ENCODE data around the gene HSPA4. TPM values are rescaled to one million over a fixed set of nuclear protein-coding genes. Genes with fewer than 3 reads are reported as not detected.
"Not testable (repeated sequence)": the region's sequence is repeated elsewhere in the genome, so short reads cannot be mapped to it uniquely, and the experiment has no call there.

Gene HSPA4
- total RNA-seq (100 to 1,000 TPM; 108 to 154 (median 130) TPM), polyA plus RNA-seq (10 to 100 TPM; 41.2 to 86.8 (median 50.6) TPM)
- long read RNA-seq, donor 1, full-length matches to known transcripts: 98 of 118 reads
- long read RNA-seq, donor 1, partial matches to known transcripts: 12 of 118 reads
- long read RNA-seq, donor 1, other reads (novel, unspliced or antisense): 8 of 118 reads
- long read RNA-seq, donor 2, full-length matches to known transcripts: 142 of 172 reads
- long read RNA-seq, donor 2, partial matches to known transcripts: 14 of 172 reads
- long read RNA-seq, donor 2, other reads (novel, unspliced or antisense): 16 of 172 reads

DNA sequence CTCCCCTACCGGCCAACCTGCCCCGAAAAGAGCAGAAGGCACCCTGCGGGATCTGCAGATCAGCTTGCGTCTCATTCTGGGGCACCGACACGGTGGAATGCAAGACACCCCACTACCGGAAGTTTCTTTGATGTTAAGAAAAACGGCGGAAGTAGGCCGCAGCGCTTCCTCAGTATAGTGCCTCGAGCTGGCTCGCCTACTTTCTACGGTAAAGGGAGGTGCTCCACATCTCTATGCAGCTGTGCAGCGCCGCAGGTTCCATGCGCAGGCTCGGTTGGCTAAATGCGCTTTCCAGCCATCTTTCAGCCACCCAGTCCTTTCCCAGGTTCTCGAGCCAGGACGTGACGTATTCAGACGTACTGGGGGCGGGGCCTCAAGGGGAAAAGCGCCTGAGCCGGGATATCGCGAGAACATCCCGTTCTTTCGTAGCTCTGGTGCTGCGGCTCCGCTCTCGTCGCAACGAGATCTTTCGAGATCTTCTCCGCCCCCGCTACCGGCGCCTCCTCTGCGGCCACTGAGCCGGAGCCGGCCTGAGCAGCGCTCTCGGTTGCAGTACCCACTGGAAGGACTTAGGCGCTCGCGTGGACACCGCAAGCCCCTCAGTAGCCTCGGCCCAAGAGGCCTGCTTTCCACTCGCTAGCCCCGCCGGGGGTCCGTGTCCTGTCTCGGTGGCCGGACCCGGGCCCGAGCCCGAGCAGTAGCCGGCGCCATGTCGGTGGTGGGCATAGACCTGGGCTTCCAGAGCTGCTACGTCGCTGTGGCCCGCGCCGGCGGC lies at the start of gene HSPA4:
Gene HSPA4 (plus strand): TSS at position 472 of the 775 bp plus-strand sequence. CDS start 238 bp downstream, at position 710.
- H3K36me3 ChIP-seq (ENCODE audit: insufficient read depth in 1 of 2, low read depth in 1 of 2): no peaks in the 10 kb centered on the region
- H3K4me1 ChIP-seq: peaks cover 39% of the 10 kb centered on the region
- intact Hi-C loops (cut with DNase I): loop anchor here in 1 of 2 donors (5.0 kb wide), 1 partner anchor 89 kb away; the partner anchor contains the start of gene AFF4
- H3K27me3 ChIP-seq (ENCODE audit: insufficient read depth in 3 of 3, low read length in 2 of 3): no peaks in the 10 kb centered on the region
- 0 to 1% (median 0%) methylated on average over 63 to 68 of the region's 68 CpGs for WGBS, 3 donors
- TF ChIP-seq, protein P1, sequence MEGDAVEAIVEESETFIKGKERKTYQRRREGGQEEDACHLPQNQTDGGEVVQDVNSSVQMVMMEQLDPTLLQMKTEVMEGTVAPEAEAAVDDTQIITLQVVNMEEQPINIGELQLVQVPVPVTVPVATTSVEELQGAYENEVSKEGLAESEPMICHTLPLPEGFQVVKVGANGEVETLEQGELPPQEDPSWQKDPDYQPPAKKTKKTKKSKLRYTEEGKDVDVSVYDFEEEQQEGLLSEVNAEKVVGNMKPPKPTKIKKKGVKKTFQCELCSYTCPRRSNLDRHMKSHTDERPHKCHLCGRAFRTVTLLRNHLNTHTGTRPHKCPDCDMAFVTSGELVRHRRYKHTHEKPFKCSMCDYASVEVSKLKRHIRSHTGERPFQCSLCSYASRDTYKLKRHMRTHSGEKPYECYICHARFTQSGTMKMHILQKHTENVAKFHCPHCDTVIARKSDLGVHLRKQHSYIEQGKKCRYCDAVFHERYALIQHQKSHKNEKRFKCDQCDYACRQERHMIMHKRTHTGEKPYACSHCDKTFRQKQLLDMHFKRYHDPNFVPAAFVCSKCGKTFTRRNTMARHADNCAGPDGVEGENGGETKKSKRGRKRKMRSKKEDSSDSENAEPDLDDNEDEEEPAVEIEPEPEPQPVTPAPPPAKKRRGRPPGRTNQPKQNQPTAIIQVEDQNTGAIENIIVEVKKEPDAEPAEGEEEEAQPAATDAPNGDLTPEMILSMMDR (IDR thresholded peaks at IDR 0.05): no peak
- H3K9me3 ChIP-seq: no peaks in the 10 kb centered on the region
- peak within 1 kb of the TSS; percentile 98 for H3K4me3 ChIP-seq
- H3K27ac ChIP-seq: peak within 1 kb of the TSS; percentile 100
- DNase-seq (peak; percentile 97 to 98), ATAC-seq (peak; percentile 91 to 92 (median 92))

DNA sequence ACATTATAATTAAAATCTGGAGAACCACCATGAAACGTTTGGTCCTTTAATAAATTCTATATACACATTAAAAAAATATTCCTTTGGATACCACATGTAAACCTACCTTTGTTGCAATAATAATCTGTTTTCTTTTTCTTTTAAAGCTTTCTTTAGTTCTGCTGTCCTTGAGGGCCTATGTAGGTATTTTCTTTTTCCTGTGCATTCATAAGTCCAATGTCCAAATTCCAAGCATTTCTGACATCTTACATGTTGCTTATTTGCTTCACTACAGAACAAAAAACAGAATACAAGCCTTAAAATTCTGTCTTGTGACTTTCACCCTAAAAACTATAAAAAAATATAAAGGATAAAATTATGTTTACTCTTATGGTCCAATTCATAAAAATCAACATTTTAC lies 45.2 kb upstream of the HSPA4 start:
- WGBS, 3 donors: 67 to 81% (median 80%) methylated on average over 1 of the region's 1 CpG
- no peaks in the 10 kb centered on the region for H3K9me3 ChIP-seq
- H3K27ac ChIP-seq: no peak overlapping the region
- no peaks in the 10 kb centered on the region for H3K4me1 ChIP-seq
- intact Hi-C loops (cut with DNase I): no loop called here
- H3K4me3 ChIP-seq: no peak overlapping the region
- no peak for DNase-seq
- ATAC-seq: no peak
- no peaks in the 10 kb centered on the region for H3K27me3 ChIP-seq (ENCODE audit: insufficient read depth in 3 of 3, low read length in 2 of 3)
- H3K36me3 ChIP-seq (ENCODE audit: insufficient read depth in 1 of 2, low read depth in 1 of 2): peaks cover 4 to 61% of the 10 kb centered on the region in 2 donors
- TF ChIP-seq, protein P1 (IDR thresholded peaks at IDR 0.05): no peak

DNA sequence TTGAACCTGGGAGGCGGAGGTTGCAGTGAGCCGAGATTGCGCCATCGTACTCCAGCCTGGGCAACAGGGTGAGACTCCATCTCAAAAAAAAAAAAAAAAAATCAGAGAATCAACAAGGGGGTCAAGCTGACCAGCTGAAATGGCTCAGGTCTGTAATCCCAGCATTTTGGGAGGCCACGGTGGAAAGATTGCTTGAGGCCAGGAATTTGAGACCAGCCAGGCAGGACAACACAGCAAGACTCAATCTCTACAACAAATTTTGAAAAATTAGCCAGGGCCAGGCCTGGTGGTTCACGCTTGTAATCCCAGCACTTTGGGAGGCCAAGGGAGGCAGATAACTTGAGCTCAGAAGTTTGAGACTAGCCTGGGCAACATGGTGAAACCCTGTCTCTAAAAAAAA lies 43.4 kb upstream of the HSPA4 start:
- H3K27ac ChIP-seq; H3K9me3 ChIP-seq; H3K4me1 ChIP-seq; ATAC-seq; DNase-seq; intact Hi-C loops (cut with DNase I); H3K27me3 ChIP-seq (ENCODE audit: insufficient read depth in 3 of 3, low read length in 2 of 3); H3K4me3 ChIP-seq: not testable (repeated sequence)
- WGBS, 3 donors: 81 to 98% (median 82%) methylated on average over 5 to 6 of the region's 6 CpGs
- H3K36me3 ChIP-seq (ENCODE audit: insufficient read depth in 1 of 2, low read depth in 1 of 2): peaks cover 4 to 44% of the 10 kb centered on the region in 2 donors

DNA sequence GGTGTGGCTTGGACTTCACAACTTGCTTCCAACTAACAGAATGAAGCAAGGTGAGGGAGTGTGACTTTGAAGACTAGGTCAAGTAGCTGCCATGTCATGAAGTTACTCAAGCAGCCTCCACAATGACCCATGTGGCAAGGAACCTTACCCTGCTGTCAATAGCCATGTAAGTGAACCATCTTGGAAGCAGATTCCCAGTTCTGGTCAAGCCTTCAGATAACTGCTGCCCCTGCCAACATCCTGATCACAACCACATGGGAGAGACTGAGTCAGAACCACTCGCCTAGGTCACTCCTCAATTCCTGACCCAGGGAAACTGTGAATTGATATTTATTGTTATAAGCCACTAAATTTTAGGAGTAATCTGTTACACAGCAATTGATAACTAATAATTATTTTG lies 36.3 kb upstream of the HSPA4 start:
- DNase-seq (no peak), ATAC-seq (no peak)
- Histone ChIP-seq H3K4me1 (no peaks in the 10 kb centered on the region), H3K27me3 (ENCODE audit: insufficient read depth in 3 of 3, low read length in 2 of 3) (no peaks in the 10 kb centered on the region), H3K4me3 (no peak overlapping the region), H3K36me3 (ENCODE audit: insufficient read depth in 1 of 2, low read depth in 1 of 2) (peaks cover 0 to 36% of the 10 kb centered on the region in 2 donors), H3K27ac (no peak overlapping the region), H3K9me3 (no peaks in the 10 kb centered on the region)
- intact Hi-C loops (cut with DNase I): no loop called here
- 88 to 97% (median 90%) methylated on average over 1 of the region's 1 CpG for WGBS, 3 donors
- TF ChIP-seq, protein P1 (IDR thresholded peaks at IDR 0.05): no peak

DNA sequence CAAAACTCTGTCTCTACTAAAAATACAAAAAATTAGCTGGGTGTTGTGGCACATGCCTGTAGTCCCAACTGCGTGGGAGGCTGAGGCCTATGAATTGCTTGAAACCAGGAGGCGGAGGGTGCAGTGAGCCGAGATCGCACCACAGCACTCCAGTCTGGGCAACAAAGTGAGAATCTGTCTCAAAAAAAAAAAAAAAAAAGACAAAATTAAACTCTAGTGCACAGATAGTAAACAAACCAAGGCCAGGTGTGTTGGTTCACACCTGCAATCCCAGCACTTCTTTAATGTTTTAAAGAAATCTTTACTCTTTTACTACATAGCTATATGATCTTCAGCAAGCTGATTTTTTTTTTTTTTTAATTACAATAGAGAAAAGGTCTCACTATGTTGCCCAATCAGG lies 33.8 kb upstream of the HSPA4 start:
- Histone ChIP-seq H3K36me3 (ENCODE audit: insufficient read depth in 1 of 2, low read depth in 1 of 2) (peaks cover 0 to 47% of the 10 kb centered on the region in 2 donors), H3K4me1 (no peaks in the 10 kb centered on the region), H3K27me3 (ENCODE audit: insufficient read depth in 3 of 3, low read length in 2 of 3) (no peaks in the 10 kb centered on the region), H3K27ac (no peak overlapping the region), H3K4me3 (no peak overlapping the region), H3K9me3 (no peaks in the 10 kb centered on the region)
- ATAC-seq: no peak
- 71 to 85% (median 80%) methylated on average over 4 of the region's 4 CpGs for WGBS, 3 donors
- DNase-seq: no peak
- TF ChIP-seq, protein P1 (IDR thresholded peaks at IDR 0.05): no peak
- intact Hi-C loops (cut with DNase I): no loop called here

DNA sequence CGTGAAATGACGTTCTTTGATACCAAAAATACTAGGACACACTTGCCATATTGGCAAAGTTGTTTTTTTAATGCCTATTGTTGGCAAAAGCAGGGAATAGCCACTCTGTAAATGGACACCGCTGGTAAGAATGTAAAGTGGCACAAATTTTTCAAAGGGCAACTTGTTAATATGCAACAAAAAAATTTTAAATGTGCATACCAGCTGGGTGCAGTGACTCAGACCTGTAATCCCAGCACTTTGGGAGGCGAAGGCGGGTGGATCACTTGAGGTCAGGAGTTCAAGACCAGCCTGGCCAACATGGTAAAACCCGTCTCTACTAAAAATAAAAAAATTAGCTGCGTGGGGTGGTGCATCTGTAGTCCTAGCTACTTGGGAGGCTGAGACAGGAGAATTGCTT lies 32.3 kb upstream of the HSPA4 start:
- H3K4me3 ChIP-seq; DNase-seq; H3K9me3 ChIP-seq; H3K27ac ChIP-seq; H3K4me1 ChIP-seq; ATAC-seq; H3K27me3 ChIP-seq (ENCODE audit: insufficient read depth in 3 of 3, low read length in 2 of 3); intact Hi-C loops (cut with DNase I): not testable (repeated sequence)
- peaks cover 0 to 51% of the 10 kb centered on the region in 2 donors for H3K36me3 ChIP-seq (ENCODE audit: insufficient read depth in 1 of 2, low read depth in 1 of 2)
- WGBS, 3 donors: 87 to 94% (median 92%) methylated on average over 7 of the region's 7 CpGs

Measured in psoas muscle (tissue), 8 donors.